ENCODE data around the gene IGF1R. TPM values are rescaled to one million over a fixed set of nuclear protein-coding genes. Genes with fewer than 3 reads are reported as not detected.

IGF1R gene
- total RNA-seq, 1 donor from 2014 or later: 31.4 TPM

DNA sequence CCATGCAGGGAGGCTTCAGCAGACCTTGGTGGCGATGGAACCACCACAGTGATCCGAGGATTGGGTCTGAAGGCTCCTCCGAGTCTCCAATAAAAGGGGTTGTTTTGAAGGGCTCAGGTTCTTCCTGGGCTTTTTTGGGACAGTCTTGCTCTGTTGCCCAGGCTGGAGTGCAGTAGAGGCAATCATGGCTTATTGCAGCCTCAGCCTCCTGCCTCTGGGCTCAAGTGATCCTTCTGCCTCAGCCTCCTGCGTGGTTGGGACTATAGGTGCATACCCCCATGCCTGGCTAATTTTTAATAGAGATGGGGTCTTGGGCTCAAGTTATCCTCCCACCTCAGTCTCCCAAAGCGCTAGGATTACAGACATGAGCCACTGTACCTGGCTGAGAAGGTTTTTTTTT lies 84.8 kb downstream of the IGF1R start:
- intact Hi-C loops (cut with DNase I): no loop called here
- ATAC-seq (ENCODE audit: poor library complexity) (no peak), DNase-seq (no peak)

DNA sequence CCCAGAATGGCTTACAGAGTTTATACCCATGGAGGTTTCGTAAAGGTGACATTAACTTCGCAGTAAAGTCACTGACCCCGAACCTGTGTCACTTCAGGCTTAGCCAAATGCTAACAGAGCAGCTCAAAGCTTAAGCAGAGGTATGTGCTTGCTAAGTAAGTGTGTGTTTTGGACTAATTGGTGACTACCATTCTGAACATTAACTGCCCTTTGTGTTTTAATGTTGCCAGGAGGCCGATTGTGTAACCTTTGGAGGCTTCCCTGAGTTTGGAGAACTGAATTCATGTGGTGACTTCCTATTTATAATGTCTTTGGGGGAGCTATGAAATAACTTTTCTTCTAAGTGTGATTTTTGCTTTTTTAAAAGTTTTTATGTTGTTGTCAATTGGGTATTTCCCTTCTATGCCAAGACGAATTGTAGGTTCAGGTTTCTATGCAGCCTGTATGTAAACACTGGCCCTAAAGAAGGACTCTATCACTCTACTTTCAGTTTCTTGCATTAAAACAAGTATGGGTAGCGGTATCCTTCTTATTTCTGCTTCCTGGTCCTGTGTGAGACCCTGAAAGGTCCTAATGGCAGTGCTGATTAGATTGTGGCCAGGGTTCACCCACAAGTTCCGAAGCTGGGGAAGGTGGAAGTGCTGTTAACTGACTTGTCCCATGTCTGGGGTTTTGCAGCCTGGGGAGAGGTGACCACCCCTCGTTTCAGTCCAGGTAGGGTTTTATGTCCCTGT lies 86.3 kb downstream of the IGF1R start:
- peak; percentile 26 for ATAC-seq (ENCODE audit: poor library complexity)
- no peak for DNase-seq
- intact Hi-C loops (cut with DNase I): no loop called here

DNA sequence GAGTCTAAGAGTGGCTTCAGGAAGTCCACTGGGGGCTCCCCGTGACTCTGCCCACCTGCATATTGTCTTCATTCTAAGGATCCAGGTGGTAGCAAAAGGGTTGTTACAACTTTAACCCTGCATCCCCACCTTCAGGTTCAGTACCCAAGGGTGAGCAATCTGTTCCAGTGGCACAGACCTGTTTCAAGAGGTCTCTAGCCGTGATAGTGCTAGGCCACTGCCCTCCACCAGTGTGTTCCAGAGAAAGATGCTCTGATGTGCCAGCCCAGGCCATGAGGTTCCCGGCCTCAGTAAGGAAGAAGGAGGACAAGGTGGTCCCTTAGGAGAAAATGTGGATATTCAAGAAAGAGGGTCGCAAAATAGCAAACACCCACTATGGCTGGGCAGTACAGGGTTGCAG lies 87.0 kb downstream of the IGF1R start:
- intact Hi-C loops (cut with DNase I): no loop called here
- ATAC-seq (ENCODE audit: poor library complexity): no peak
- no peak for DNase-seq

DNA sequence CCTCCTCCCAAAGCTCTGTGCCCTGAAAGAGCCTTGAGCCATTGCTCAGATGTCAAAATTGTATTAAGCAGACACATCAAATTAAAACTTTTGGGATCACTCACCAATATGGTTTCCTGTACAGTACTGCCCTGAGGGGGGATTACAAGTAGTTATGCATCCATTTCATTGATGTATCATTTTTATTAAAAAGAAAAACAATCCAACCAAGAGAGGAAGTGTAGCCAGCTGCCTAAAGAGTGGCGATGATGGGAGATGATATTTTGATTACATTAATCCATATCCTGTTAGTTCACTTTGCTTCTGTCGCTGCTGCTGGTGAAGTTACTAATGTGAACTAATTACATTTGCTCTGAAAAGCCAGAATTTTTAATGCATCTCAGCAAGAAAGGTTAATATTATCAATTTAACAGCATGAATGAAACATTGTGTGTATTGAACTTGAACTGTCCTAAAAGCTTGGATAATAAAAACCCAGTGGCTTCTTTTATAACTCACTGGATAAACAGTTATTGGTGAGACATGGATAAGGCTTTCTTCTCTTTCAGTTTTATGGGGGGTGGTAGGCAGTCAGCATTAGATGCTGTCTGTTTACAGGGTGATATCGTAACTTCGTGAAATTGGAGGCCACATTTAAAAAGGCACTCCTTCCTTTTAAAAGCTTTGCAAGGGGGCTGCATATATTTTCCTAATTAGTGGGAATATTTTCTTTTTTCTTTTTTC lies 87.7 kb downstream of the IGF1R start:
- ATAC-seq (ENCODE audit: poor library complexity) (no peak), DNase-seq (no peak)
- intact Hi-C loops (cut with DNase I): no loop called here

DNA sequence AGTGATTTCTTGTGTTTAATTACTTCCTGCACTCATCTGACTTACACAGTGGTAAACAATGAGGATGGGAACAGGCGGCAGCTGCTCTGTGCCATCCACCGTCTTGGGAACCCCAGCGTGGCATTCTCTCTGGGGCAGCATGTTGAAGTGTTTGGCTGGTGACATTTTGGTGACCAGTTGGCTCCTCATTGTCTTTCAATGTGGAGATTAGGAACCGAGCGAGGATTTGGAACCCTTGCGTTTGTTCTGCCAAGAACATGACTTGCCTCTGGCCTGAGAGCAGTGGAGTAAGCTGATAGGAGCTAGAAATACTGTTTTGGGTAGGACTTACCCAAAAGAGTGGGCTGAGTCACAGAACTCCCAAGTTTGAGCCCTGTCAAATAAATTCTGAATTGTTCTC lies 88.8 kb downstream of the IGF1R start:
- intact Hi-C loops (cut with DNase I): no loop called here
- ATAC-seq (ENCODE audit: poor library complexity) (no peak), DNase-seq (no peak)

DNA sequence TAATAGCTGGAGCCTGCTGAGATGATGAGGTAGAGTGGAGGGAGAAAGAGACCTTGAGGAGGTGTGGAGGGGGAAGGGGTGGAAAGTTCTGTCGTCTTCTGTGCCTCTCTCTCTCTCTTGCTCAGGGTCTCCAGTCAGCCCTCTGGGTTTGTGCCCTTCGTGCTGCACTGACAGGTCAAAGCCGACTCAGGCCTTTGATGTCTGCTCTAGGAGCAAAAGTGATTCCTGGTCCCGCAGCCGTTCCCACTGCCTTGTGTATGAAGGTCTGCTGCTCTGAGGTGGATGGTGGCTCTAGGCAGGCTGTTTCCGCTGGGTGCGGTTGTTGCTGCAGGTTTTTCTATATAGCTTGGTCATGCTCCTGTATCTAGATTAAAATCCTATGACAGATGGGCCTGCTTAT lies 89.4 kb downstream of the IGF1R start:
- intact Hi-C loops (cut with DNase I): no loop called here
- peak; percentile 8 for ATAC-seq (ENCODE audit: poor library complexity)
- DNase-seq: no peak

DNA sequence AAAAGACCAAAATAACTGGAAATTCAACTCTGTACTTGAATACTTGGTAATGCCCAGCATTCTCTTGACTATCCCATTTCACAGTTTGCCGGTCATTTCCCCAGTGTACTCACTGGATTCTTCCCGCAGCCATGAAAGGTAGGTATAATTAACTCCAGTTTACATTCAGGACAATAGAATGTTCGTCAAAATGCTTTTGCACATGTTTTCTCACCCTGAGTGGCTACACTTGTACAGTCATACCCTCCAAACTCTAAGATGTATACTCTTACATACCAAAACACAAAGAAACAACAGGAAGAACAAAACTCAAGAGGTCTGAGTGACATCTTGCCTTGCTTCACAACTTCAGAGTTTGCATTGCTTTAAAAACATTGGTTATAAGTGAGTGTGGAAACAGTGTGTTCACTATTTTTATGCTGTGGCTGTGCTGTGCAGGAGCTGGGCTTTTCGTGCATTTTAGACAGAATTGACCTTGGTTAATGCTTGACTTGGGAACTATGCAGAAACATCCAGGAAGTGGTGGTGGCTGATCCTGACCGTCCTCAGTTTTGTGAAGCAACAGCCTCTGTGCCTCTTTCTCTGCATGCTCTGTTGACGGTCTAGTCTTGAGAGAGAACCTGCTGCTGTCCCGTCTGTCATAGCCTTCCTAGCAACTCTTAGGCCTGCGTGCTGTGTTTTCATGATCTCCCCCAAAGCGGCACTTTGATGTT lies 90.5 kb downstream of the IGF1R start:
- ATAC-seq (ENCODE audit: poor library complexity): no peak

DNA sequence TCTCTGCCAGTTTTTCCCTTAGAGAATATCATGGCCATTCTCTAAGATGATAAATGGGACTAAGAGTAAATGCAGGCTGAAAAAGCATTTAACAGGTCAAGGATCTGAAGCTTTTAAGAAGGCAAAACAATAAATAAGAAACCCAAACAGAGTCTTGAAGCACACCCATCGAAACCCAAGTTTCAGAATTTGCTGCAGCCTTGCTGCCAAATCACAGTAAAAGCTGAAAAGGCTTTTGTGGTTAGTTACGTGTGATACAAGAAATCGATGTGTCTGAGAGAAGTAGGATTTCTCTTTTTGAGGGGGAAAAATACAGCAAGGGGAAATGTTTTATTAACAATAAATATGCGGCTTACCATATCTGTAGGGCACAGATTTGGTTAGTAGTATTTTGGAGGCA lies 92.0 kb downstream of the IGF1R start:
- intact Hi-C loops (cut with DNase I): no loop called here
- ATAC-seq (ENCODE audit: poor library complexity) (no peak), DNase-seq (no peak)

More for the DNA sequence above, 90.5 kb downstream of the IGF1R start:
- intact Hi-C loops (cut with DNase I): no loop called here
- DNase-seq: no peak

DNA sequence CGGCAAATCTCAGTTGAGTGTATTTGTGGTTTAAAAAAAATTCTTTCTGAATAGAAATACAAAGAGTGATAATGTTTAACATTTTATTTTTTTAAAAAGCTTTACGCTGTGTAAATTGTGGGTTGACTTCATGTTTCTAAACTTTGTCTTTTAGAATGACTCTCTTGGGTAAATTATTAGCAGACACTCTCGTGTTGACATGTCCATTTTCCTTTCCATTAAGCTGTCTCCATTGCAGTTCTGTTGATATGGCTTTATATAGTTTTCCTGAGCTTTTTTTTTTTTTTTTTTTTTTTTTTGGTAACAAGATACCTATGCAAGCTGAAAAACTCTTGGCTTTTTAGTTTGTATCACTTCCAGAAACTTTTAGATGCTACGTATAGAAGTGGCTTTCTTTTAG lies 92.6 kb downstream of the IGF1R start:
- ATAC-seq (ENCODE audit: poor library complexity) (no peak), DNase-seq (no peak)
- intact Hi-C loops (cut with DNase I): no loop called here

DNA sequence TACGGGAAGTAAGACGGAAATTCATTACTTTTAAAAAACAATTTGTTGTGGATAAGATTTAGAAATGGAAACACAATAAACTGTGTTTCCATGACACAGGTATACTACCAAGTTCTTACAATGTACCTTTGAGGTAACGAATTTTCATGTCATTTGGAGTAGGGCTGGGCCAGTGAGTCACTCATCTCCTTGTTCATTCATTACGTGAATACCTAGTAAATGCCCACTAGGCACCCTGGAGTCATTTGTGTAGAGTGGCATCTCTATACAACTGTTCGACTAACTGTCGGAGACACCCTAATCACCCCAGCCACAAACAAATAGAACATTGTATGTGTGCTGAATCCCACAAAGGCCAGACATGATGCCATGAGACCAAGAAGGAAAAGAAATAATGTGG lies 94.8 kb downstream of the IGF1R start:
- DNase-seq (no peak), ATAC-seq (ENCODE audit: poor library complexity) (no peak)
- intact Hi-C loops (cut with DNase I): no loop called here

DNA sequence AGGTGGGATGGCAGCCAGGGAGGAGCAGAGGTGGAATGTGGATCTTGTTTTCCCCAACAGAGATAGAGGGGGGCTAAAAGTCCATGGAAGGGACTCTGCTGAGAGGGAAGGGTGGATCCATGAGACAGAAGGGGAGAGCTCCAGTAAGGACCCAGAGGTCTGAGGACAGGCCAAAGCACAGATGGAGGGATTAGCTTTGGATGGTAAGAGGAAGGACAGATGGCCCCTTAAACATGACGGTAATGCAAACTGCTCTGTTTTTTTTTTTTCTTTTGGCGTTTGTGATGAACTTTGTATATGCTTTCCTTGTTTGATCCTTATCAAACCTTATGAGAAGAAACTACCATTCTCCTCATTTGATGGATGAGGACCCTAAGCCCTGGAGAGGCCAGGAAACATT lies 96.2 kb downstream of the IGF1R start:
- ATAC-seq (ENCODE audit: poor library complexity) (no peak), DNase-seq (no peak)
- intact Hi-C loops (cut with DNase I): no loop called here

DNA sequence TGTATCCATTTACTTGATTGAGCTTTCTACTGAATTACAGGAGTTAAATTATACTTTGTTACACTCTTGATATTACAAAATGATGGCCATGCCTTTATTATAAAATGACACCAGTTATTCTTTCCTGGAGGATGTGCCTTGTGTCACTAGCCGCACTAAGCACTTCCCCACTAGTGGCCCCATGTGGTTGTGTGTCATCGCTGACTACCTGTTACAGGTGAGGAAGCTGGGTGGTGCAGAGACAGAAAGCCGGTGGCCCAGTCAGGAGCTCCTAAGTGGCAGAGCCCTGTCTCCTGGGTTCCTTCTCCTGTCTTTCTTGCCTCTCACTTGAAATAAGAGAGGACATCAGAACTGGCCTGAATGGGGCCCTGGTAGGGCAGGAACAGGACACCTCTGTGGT lies 96.8 kb downstream of the IGF1R start:
- intact Hi-C loops (cut with DNase I): no loop called here
- DNase-seq: no peak
- no peak for ATAC-seq (ENCODE audit: poor library complexity)

DNA sequence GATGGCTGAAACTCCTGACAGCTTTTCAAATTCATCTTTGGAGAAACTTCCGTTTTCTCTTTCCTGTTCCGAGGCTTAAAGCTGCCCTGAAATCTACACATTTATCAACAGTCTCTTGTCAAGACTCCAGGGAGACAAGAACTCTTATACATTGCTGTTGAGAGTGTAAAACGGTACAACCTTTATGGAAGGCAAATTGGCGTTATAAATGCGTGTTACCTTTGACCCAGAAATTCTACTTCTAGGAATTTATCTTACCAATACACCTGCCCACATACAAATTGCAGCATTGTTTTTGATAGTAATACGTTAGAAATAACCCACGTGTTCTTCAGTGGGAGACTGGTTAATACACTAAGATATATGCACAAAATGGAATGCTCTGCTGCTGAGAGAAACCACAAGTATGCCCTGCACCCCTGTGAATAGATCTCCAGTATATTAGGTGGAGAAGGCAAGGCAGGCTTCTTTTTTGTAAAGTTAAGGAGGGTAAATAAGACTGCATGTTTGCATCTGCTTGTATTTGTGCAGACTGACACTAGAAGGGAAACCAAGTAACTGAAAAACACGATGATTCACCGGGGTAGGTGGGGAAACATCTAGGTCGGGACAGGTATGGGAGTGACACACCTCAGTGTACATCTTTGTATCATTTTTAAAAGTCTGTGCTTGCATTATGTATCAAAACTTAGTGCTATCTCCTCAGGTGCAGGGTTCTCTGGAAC lies 97.5 kb downstream of the IGF1R start:
- DNase-seq (no peak), ATAC-seq (ENCODE audit: poor library complexity) (no peak)
- intact Hi-C loops (cut with DNase I): no loop called here

DNA sequence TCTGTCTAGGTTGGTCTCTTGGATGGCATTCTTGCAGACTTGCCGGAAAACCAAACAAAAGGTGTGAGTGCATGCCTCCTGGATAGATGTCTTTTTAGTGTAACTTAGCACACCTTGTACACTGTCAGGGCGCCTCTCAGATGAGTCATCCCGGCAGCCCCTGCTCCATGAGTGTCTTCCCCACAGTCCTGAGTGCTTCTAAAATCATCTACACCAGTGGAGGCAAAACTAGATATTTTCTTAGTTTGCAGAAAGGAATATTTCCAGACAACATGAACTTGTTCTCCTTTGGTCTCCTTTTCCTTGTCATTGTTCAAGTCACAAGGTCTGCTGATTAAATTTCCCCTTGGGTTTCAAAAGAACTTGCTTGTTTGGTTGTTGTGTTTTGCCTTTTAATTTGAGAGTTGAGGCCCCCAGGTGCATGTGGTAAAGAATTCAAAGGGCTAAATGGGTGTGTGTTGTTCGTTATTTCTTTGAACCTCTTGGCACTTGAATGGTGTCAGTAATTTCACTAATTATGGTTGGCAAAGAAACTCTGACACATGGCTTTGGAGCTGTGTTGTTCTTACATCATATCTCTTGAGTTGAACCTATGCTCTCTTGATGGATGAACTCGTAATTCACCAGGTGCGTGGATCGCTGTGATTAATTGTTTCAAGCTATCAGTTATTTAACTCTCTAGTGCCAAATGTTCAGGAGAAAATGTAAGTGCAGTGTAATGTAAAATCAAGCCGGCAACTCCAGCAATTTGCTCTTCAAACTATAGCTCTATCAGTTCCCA lies 98.2 kb downstream of the IGF1R start:
- DNase-seq: no peak
- intact Hi-C loops (cut with DNase I): no loop called here
- no peak for ATAC-seq (ENCODE audit: poor library complexity)

DNA sequence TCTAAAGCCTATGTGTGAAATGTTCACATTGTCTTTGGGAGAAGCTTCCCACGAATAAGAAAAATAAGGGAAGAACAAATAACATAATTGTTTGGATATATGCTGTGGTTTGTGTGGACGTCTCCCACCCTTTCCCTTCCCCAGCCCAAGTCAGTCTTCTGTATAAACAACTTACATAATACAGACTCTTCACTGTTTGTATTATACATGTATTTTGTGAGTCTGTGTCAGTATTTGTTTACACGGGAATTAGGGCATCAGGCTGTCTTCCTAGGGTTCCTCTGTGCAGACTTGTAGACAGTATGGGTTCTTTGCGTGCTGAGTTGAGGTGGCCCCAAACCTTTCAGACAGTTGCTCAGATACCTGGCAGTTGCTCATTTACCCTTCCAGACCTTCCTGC lies 103.4 kb downstream of the IGF1R start:
- no peak for DNase-seq
- intact Hi-C loops (cut with DNase I): no loop called here
- ATAC-seq (ENCODE audit: poor library complexity): no peak

DNA sequence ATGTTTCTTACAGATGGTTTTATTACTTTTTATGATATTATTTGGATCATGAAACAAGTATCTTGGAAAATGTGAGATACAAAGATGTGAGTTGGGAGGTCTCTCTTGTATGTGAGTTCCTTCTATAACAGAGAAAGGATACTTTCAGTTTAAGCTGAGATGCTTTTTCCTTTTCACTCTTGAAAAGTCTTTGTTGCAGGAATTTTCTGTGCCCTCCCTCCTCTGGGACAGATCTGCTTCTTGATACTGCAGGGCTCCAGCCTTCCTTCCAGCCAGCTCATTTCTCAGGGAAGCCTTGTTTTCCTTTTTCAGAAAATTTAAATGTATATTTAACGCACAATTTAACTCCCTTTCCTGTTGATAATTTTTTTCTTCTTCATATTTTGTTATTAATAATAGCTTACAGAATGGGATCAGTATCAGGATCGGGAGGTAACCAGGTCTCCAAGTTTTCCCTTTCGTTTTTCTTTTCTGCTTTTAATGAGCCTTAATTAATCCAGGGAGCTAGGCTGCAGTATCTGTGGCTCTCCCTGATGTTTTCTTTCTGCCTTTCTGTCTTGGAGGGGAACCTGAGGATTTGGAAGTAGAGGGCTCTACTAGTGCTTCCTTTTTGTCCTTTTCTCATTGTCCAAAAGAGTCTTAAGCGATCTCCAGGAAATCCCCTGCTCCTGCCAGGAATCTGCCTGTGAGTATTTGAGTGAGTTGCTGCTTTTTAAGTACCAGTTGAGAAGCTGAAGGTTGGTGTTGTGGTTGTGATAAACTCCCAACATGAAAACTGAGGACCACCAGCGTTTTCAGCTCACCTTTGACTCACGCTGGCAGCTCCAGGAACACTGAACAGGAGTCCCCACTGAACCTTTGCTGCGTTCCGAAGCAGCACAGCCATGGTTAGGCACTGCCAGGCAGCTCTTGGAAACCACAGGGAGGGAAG lies 105.7 kb downstream of the IGF1R start:
- ATAC-seq (ENCODE audit: poor library complexity): no peak
- no peak for DNase-seq
- intact Hi-C loops (cut with DNase I): no loop called here

DNA sequence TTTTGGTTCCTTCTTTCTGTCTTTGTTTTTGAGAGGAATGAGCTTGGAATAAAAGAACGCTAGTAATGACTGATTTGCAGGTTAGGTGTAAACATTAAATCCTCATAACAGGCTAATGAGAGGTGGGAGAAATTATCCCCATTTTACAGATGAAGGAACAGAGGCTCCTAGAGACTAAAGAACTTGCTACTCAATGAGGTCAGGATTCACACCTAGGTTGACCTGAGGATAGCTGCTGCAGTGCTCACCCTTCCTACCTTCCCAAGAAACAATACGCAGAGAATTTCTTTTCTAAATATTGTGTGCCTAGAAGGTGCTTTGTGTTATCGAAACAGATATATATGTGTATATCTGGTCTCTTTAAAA lies 106.3 kb downstream of the IGF1R start:
- intact Hi-C loops (cut with DNase I): no loop called here
- ATAC-seq (ENCODE audit: poor library complexity): no peak

DNA sequence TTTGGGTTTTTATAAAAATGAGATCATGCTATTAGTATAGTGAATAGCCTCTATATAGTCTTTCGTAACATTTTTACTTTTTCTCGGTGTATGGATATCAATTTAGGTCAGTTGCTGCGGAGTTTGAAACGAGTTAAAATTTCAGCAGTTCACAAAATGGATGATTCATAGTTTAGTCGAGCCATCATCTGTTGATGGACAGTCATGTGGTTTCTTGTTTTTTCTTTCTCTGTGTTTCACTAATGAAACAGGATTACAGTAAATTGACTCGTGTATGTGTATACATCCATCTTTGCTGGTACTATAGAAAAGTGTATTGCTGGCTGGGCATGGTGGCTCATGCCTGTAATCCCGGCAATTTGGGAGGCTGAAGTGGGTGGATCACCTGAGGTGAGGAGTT lies 106.8 kb downstream of the IGF1R start:
- intact Hi-C loops (cut with DNase I): no loop called here
- DNase-seq (no peak), ATAC-seq (ENCODE audit: poor library complexity) (no peak)

More for the DNA sequence above, 106.3 kb downstream of the IGF1R start:
- DNase-seq: no peak
